HCEC 1CT (cell line): ENCODE measurements around the gene TUFT1.
A peak's percentile ranks its signal among the peaks of the same experiment; 100 is the strongest.
"Not testable (repeated sequence)": the region's sequence is repeated elsewhere in the genome, so short reads cannot be mapped to it uniquely, and the experiment has no call there.

Source experiments
- DNase-seq: peaks from one replicate; pipeline ENCODE4 v3.0.0-alpha.2; 2017

Gene TUFT1

GRCh38 chr1:151512801-151513625 lies 27.1 kb upstream of the TUFT1 start:
- no peak for DNase-seq

- DNase-seq, result peak; percentile 18
These were observed 26.4 kb upstream of the TUFT1 start for GRCh38 chr1:151513626-151514121.

- no peak for DNase-seq
These were observed 25.7 kb upstream of the TUFT1 start for GRCh38 chr1:151514366-151514765.

- DNase-seq, result no peak
These were observed 24.8 kb upstream of the TUFT1 start for GRCh38 chr1:151515265-151515664.

GRCh38 chr1:151516031-151516511 lies 24.0 kb upstream of the TUFT1 start:
- no peak for DNase-seq

- DNase-seq, result no peak
These were observed 21.7 kb upstream of the TUFT1 start for GRCh38 chr1:151518431-151518830.

- no peak for DNase-seq
These were observed 21.2 kb upstream of the TUFT1 start for GRCh38 chr1:151518936-151519335.

- no peak for DNase-seq
These were observed 20.4 kb upstream of the TUFT1 start for GRCh38 chr1:151519667-151520066.

GRCh38 chr1:151520359-151520758 lies 19.8 kb upstream of the TUFT1 start:
- no peak for DNase-seq

GRCh38 chr1:151522427-151522826 lies 17.7 kb upstream of the TUFT1 start:
- DNase-seq, result not testable (repeated sequence)

GRCh38 chr1:151523326-151523725 lies 16.8 kb upstream of the TUFT1 start:
- DNase-seq, result no peak

GRCh38 chr1:151524736-151525135 lies 15.4 kb upstream of the TUFT1 start:
- no peak for DNase-seq

- no peak for DNase-seq
These were observed 13.2 kb upstream of the TUFT1 start for GRCh38 chr1:151526735-151527525.

GRCh38 chr1:151529211-151529702 lies 10.9 kb upstream of the TUFT1 start:
- no peak for DNase-seq

- no peak for DNase-seq
These were observed 10.3 kb upstream of the TUFT1 start for GRCh38 chr1:151529781-151530180.

- DNase-seq, result no peak
These were observed 9.6 kb upstream of the TUFT1 start for GRCh38 chr1:151530461-151530860.

- DNase-seq, result no peak
These were observed 6.2 kb upstream of the TUFT1 start for GRCh38 chr1:151533870-151534269.

GRCh38 chr1:151534662-151535278 lies 5.3 kb upstream of the TUFT1 start:
- DNase-seq, result peak; percentile 69

GRCh38 chr1:151535326-151536271 lies 4.5 kb upstream of the TUFT1 start:
- DNase-seq, result peak; percentile 49

- no peak for DNase-seq
These were observed 3.6 kb upstream of the TUFT1 start for GRCh38 chr1:151536499-151536898.

GRCh38 chr1:151537112-151537511 lies 3.0 kb upstream of the TUFT1 start:
- DNase-seq, result peak; percentile 97
